PC-9 (cell line): ENCODE measurements around the gene COA3.
"Not testable (repeated sequence)": the region's sequence is repeated elsewhere in the genome, so short reads cannot be mapped to it uniquely, and the experiment has no call there.

Experiments
- CTCF ChIP-seq: fragments of 200-600 bp; sonication (generic); conservative IDR thresholded peaks from 2 replicates; pipeline ENCODE4 v1.6.1; 2017; ENCODE audit warnings: mixed run types, antibody characterized with exemption, mild to moderate bottlenecking, moderate library complexity
- EZH2 ChIP-seq: fragments of 200-600 bp; sonication (generic); IDR thresholded peaks from 2 replicates; pipeline ENCODE4 v1.8.0; 2017; ENCODE audit warnings: antibody characterized with exemption, low read depth

- not testable (repeated sequence) for TF ChIP-seq CTCF, EZH2
Observed at GRCh38 chr17:42769964-42770363, 28.5 kb downstream of the COA3 start.
